B cell (primary cell): ENCODE measurements around the gene MAVS. TPM values are rescaled to one million over a fixed set of nuclear protein-coding genes. Genes with fewer than 3 reads are reported as not detected.

Source experiments
- ATAC-seq: fragments of 200-7000 bp; cut with Tn5 transposase; one replicate; pipeline ENCODE4 v1.10.0; 2021; ENCODE audit warnings: low read depth, mild to moderate bottlenecking, moderate number of reproducible peaks, moderate library complexity
- CTCF ChIA-PET: fragments of 350-600 bp; sonication (Branson Sonifier 250); formaldehyde crosslinking; loops from one replicate; lab custom pipeline; 2021; ENCODE audit warnings: antibody characterized with exemption, inconsistent platforms; lab: Charles Lee
- POLR2A ChIA-PET: fragments of 350-600 bp; sonication (Branson Sonifier 250); formaldehyde crosslinking; loops from one replicate; lab custom pipeline; 2021; ENCODE audit warnings: antibody characterized with exemption; lab: Charles Lee
- DNase-seq: peaks from one replicate; pipeline ENCODE4 v3.0.0; 2013
- H2AFZ ChIP-seq: 2 replicates; pipeline ENCODE4 v1.6.1; 2012; ENCODE audit warnings: mild to moderate bottlenecking, low read depth, low read length; ENCODE audit not compliant: insufficient read depth, poor library complexity, severe bottlenecking
- H3K27ac ChIP-seq, 2 donors: 1 replicate in 1 of 2; 2 replicates in 1 of 2; pipeline ENCODE4 v1.5.1; 2012 to 2013; ENCODE audit warnings: low read length in 2 of 2, mild to moderate bottlenecking in 2 of 2, moderate library complexity in 1 of 2
- H3K27me3 ChIP-seq, 4 experiments: fragments of 200-600 bp in 1 of 4; sonication (generic) in 1 of 4; replicated peaks in 1 of 4; 1 replicate in 2 of 4; 2 replicates in 2 of 4; pipeline versions ENCODE4 v1.6.1 to v1.7.0; 2013 to 2016; ENCODE audit warnings: low read length in 3 of 4, mild to moderate bottlenecking in 2 of 4, mixed read lengths in 1 of 4, moderate library complexity in 1 of 4; ENCODE audit not compliant: insufficient read depth in 4 of 4, control insufficient read depth in 3 of 4; ENCODE audit errors: control extremely low read depth in 1 of 4
- H3K36me3 ChIP-seq, 2 experiments: replicated peaks in 1 of 2; 1 replicate in 1 of 2; 2 replicates in 1 of 2; pipeline versions ENCODE4 v1.6.1 to v1.7.1; 2013; ENCODE audit warnings: low read length in 1 of 2; ENCODE audit not compliant: insufficient read depth in 2 of 2, control insufficient read depth in 1 of 2; ENCODE audit errors: control extremely low read depth in 1 of 2, extremely low read depth in 1 of 2
- H3K4me1 ChIP-seq, 2 donors: fragments of 200-600 bp in 1 of 2; sonication (generic) in 1 of 2; 1 replicate in 1 of 2; 2 replicates in 1 of 2; pipeline versions ENCODE4 v1.5.1 to v1.6.1; 2013 to 2017; ENCODE audit warnings: low read length in 2 of 2; ENCODE audit not compliant: control insufficient read depth in 2 of 2, insufficient read depth in 2 of 2
- H3K4me2 ChIP-seq: replicated peaks from 2 replicates; pipeline ENCODE3; 2012; ENCODE audit warnings: mild to moderate bottlenecking, low read depth, low read length; ENCODE audit not compliant: poor library complexity, severe bottlenecking
- H3K4me3 ChIP-seq, 5 experiments: fragments of 200-600 bp in 1 of 5; sonication (generic) in 1 of 5; 1 replicate in 3 of 5; 2 replicates in 2 of 5; pipeline versions ENCODE4 v1.5.1 to v1.7.0; 2011 to 2016; ENCODE audit warnings: low read length in 4 of 5, mild to moderate bottlenecking in 4 of 5, low read depth in 2 of 5, control low read depth in 1 of 5, moderate library complexity in 1 of 5; ENCODE audit not compliant: insufficient read depth in 1 of 5; ENCODE audit errors: control extremely low read depth in 1 of 5, extremely low read depth in 1 of 5
- H3K79me2 ChIP-seq: fragments of 200-600 bp; sonication (generic); one replicate; pipeline ENCODE4 v1.6.0; 2016; ENCODE audit warnings: low read length; ENCODE audit not compliant: control insufficient read depth, insufficient read depth
- H3K9ac ChIP-seq: fragments of 200-600 bp; sonication (generic); 2 replicates; pipeline ENCODE4 v1.6.1; 2017; ENCODE audit warnings: mild to moderate bottlenecking, low read length, moderate library complexity
- H3K9me3 ChIP-seq, 3 donors: one replicate each; pipeline versions ENCODE4 v1.6.1 to v1.7.1; 2013; ENCODE audit warnings: low read length in 2 of 3; ENCODE audit not compliant: control insufficient read depth in 2 of 3, insufficient read depth in 1 of 3; ENCODE audit errors: control extremely low read depth in 1 of 3
- H4K20me1 ChIP-seq: 2 replicates; pipeline ENCODE4 v1.6.0; 2012; ENCODE audit warnings: mild to moderate bottlenecking, low read length; ENCODE audit not compliant: insufficient read depth, control insufficient read depth, poor library complexity, severe bottlenecking
- H3K27ac Mint-ChIP-seq: one replicate; pipeline ENCODE4 v1.8.0; 2021; ENCODE audit warnings: mixed read lengths
- H3K27me3 Mint-ChIP-seq: one replicate; pipeline ENCODE4 v1.8.0; 2021; ENCODE audit warnings: mixed read lengths
- H3K4me1 Mint-ChIP-seq: one replicate; pipeline ENCODE4 v1.8.0; 2021; ENCODE audit warnings: mixed read lengths
- H3K4me3 Mint-ChIP-seq: one replicate; pipeline ENCODE4 v1.8.0; 2021; ENCODE audit warnings: mixed read lengths
- H3K9me3 Mint-ChIP-seq: one replicate; pipeline ENCODE4 v1.8.0; 2022; ENCODE audit warnings: mixed read lengths; ENCODE audit not compliant: insufficient read depth
- EZH2 ChIP-seq: IDR thresholded peaks from 2 replicates; pipeline ENCODE4 v1.6.1; 2012; ENCODE audit warnings: borderline replicate concordance, low read depth, mild to moderate bottlenecking, moderate library complexity, low read length; ENCODE audit not compliant: insufficient read depth, poor library complexity, severe bottlenecking
- WGBS: methylation state at CpG from one replicate; pipeline ENCODE4 v1.1.5; 2013; ENCODE audit warnings: missing lambda C conversion rate; ENCODE audit not compliant: insufficient coverage; 5-methylcytosine and 5-hydroxymethylcytosine counted together
- intact Hi-C: fragments of 100-400 bp; cut with micrococcal nuclease; formaldehyde crosslinking; loops from one replicate; pipeline ENCODE4 v1.10.0; 2022
- polyA plus RNA-seq: library from polyadenylated mRNA; depleted of rRNA; stranded (reverse); fragments of >200 nt; gene quantifications from 2 replicates; pipeline ENCODE4 v1.2.3, GENCODE V29; 2012
- total RNA-seq, 2 donors: library from RNA; stranded (reverse); fragments of 120-200 nt in 1 of 2; gene quantifications; 1 replicate in 1 of 2; 2 replicates in 1 of 2; pipeline versions ENCODE4 v1.2.3 to v1.2.4, GENCODE V29; 2013 to 2022
- TF ChIP-seq, protein P1 (sequence below): fragments of 200-600 bp; IDR thresholded peaks from one replicate; pipeline ENCODE4 v1.8.0; 2022; ENCODE audit warnings: antibody characterized with exemption, mild to moderate bottlenecking

The MAVS gene
- total and polyA plus RNA-seq, 2 donors (not counting 1 experiment from before 2014, with no cell fraction given): 17.2 to 52.2 TPM

- no peak overlapping the region for H3K4me3 ChIP-seq
- Mint-ChIP-seq H3K27ac (no peak overlapping the region), H3K27me3 (no peaks in the 10 kb centered on the region), H3K9me3 (no peaks in the 10 kb centered on the region), H3K4me3 (no peak overlapping the region), H3K4me1 (peaks cover 3% of the 10 kb centered on the region)
- no peak overlapping the region for H2AFZ ChIP-seq
- H3K27me3 ChIP-seq: no peaks in the 10 kb centered on the region
- no peak overlapping the region for H3K27ac ChIP-seq
- no peak for TF ChIP-seq EZH2
- TF ChIP-seq, protein P1, sequence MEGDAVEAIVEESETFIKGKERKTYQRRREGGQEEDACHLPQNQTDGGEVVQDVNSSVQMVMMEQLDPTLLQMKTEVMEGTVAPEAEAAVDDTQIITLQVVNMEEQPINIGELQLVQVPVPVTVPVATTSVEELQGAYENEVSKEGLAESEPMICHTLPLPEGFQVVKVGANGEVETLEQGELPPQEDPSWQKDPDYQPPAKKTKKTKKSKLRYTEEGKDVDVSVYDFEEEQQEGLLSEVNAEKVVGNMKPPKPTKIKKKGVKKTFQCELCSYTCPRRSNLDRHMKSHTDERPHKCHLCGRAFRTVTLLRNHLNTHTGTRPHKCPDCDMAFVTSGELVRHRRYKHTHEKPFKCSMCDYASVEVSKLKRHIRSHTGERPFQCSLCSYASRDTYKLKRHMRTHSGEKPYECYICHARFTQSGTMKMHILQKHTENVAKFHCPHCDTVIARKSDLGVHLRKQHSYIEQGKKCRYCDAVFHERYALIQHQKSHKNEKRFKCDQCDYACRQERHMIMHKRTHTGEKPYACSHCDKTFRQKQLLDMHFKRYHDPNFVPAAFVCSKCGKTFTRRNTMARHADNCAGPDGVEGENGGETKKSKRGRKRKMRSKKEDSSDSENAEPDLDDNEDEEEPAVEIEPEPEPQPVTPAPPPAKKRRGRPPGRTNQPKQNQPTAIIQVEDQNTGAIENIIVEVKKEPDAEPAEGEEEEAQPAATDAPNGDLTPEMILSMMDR: no peak
- H3K9ac ChIP-seq: no peak overlapping the region
- peaks cover 0 to 3% (median 0%) of the 10 kb centered on the region in 3 donors for H3K9me3 ChIP-seq
- ChIA-PET POLR2A (interaction anchor here (0.6 to 0.7 kb wide), 2 partner anchors 20 to 818 kb away, joined by 5 to 6 read pairs; no protein-coding TSS in a partner anchor), CTCF (interaction anchor here (0.9 to 4.9 kb wide), 4 partner anchors 37 to 181 kb away, joined by 3 to 47 read pairs (median 6); partner anchors contain the start of genes AP5S1 and CENPB)
- DNase-seq: no peak
- H3K79me2 ChIP-seq: peaks cover 22% of the 10 kb centered on the region
- ATAC-seq: no peak
- H4K20me1 ChIP-seq: peaks cover 30% of the 10 kb centered on the region
- H3K4me1 ChIP-seq: no peaks in the 10 kb centered on the region
- intact Hi-C loops: no loop called here
- WGBS: 83% methylated on average over 14 of the region's 14 CpGs
- no peak overlapping the region for H3K4me2 ChIP-seq
- H3K36me3 ChIP-seq: peaks cover 2 to 43% of the 10 kb centered on the region in 2 experiments
Observed at GRCh38 chr20:3857405-3857804, 10.8 kb downstream of the MAVS start.

DNA sequence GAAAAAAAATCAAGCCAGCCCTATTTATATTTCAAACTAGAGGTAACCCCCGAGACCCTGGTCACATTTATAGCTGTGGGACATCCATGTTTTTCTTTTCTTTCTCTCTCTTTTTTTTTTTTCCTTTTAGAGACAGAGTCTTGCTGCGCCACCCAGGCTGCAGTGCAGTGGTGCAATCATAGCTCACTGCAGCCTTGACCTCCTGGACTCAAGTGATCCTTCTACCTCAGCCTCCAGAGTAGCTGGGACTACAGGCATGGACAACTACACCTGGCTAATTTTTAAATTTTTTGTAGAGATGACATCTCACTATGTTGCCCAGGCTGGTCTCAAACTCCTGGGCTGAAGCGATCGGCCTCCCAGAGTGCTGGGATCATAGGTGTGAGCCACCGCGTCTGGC lies 12.1 kb downstream of the MAVS start:
- H3K27ac ChIP-seq: no peak overlapping the region
- no peak for TF ChIP-seq EZH2
- TF ChIP-seq, protein P1: no peak
- Mint-ChIP-seq H3K27me3 (no peaks in the 10 kb centered on the region), H3K9me3 (no peaks in the 10 kb centered on the region), H3K27ac (no peak overlapping the region), H3K4me3 (no peak overlapping the region), H3K4me1 (peaks cover 8% of the 10 kb centered on the region)
- ATAC-seq (no peak), DNase-seq (no peak)
- peaks cover 3 to 55% of the 10 kb centered on the region in 2 experiments for H3K36me3 ChIP-seq
- WGBS: no CpG with 5 or more reads among the region's 6 CpGs
- no peaks in the 10 kb centered on the region for H3K27me3 ChIP-seq
- H4K20me1 ChIP-seq: peaks cover 30% of the 10 kb centered on the region
- intact Hi-C loops: no loop called here
- ChIA-PET POLR2A (no interaction called here), CTCF (interaction anchor here (0.7 to 2.4 kb wide), 3 partner anchors 39 to 737 kb away, joined by 3 to 8 read pairs (median 3); partner anchors contain the start of gene AP5S1)
- H2AFZ ChIP-seq: no peak overlapping the region
- H3K9me3 ChIP-seq: peaks cover 0 to 3% (median 0%) of the 10 kb centered on the region in 3 donors
- H3K4me1 ChIP-seq: no peaks in the 10 kb centered on the region
- H3K79me2 ChIP-seq: peaks cover 19% of the 10 kb centered on the region
- no peak overlapping the region for H3K4me2 ChIP-seq
- no peak overlapping the region for H3K4me3 ChIP-seq
- no peak overlapping the region for H3K9ac ChIP-seq
